ENCODE data around the gene ABCA6.

Gene ABCA6

GRCh38 chr17:69111794-69112193 lies 29.9 kb downstream of the ABCA6 start:
- no peak for DNase-seq (ENCODE audit: low read depth)
- no peak for TF ChIP-seq CTCF (conservative IDR thresholded peaks at IDR 0.05; ENCODE audit: low read depth, low read length)
- no peak overlapping the region for H3K4me3 ChIP-seq (ENCODE audit: low read length)

DNA sequence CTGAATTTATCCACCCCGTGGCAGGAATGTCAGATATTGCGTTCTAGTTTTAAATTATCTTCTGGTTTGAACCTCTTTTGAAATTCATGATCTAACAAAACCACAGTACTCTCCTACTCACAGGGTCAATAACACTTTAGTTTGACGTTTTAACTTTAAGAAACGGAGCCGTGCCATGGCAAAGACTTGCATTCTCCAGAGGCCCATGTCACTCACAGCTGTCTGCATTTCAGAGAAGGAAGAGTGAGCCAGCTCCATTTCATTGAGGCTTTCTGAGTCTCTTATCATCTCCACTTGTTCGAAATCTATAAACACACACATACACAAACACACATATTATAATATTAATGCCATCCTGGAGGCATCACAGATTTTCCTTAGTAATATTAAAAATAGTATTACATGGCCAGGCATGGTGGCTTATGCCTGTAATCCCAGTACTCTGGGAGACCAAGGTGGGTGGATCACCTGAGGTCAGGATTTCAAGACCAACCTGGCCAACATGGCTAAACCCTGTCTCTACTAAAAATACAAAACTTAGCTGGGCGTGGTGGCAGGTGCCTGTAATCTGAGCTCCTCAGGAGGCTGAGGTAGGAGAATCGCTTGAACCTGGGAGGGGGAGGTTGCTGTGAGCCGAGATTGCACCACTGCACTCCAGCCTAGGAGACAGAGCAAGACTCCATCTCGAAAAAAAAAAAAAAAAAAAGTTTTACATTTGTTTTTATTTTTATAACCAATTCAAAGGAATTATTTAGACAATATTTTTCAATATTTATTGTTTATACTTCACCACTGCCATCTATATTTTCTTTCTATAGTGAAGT lies 35.6 kb downstream of the ABCA6 start:
- TF ChIP-seq CTCF (conservative IDR thresholded peaks at IDR 0.05; ENCODE audit: low read depth, low read length): no peak
- no peak for DNase-seq (ENCODE audit: low read depth)
- H3K4me3 ChIP-seq (ENCODE audit: low read length): no peak overlapping the region

GRCh38 chr17:69103557-69104233 lies 38.0 kb downstream of the ABCA6 start:
- no peak for TF ChIP-seq CTCF (conservative IDR thresholded peaks at IDR 0.05; ENCODE audit: low read depth, low read length)
- DNase-seq (ENCODE audit: low read depth): no peak
- H3K4me3 ChIP-seq (ENCODE audit: low read length): no peak overlapping the region

DNA sequence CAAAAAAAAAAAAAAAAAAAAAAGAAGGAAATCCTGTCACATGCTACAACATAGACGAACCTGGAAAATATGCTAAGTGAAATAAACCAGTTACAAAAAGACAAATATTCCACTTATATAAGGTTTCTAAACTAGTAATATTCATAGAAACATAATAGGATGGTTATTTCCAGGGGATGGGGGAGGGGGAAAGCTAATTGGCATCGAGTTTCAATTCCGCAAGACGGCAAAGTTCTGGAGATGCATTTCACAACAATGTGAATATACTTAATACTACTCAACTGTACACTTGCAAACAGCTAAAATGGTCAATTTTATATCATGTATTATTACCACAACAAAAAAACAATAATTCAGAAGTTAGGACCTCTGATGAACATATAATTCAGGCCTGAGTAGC lies 43.1 kb downstream of the ABCA6 start:
- DNase-seq (ENCODE audit: low read depth): no peak
- TF ChIP-seq CTCF (conservative IDR thresholded peaks at IDR 0.05; ENCODE audit: low read depth, low read length): no peak
- no peak overlapping the region for H3K4me3 ChIP-seq (ENCODE audit: low read length)

GRCh38 chr17:69096541-69096940 lies 45.2 kb downstream of the ABCA6 start:
- no peak for TF ChIP-seq CTCF (conservative IDR thresholded peaks at IDR 0.05; ENCODE audit: low read depth, low read length)
- no peak overlapping the region for H3K4me3 ChIP-seq (ENCODE audit: low read length)
- DNase-seq (ENCODE audit: low read depth): no peak

DNA sequence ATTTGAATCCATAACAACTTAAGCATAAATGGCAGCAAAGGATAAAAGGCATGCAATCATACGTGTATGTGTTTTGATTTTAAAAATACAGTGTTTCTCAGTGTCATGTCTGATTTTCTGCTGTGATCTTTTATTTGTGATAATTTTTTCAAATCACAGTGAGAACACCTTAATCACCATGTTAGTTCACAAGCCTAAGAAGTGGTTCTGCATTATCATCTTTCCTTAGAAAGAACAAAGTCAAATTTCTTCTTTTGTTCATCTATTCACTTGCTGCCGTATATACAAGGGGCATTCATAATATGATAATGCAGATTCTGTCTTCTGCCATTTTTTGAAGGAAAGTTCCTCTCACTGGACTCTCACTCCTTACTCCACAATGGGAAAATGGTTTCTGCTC lies 47.7 kb downstream of the ABCA6 start:
- no peak for TF ChIP-seq CTCF (conservative IDR thresholded peaks at IDR 0.05; ENCODE audit: low read depth, low read length)
- no peak overlapping the region for H3K4me3 ChIP-seq (ENCODE audit: low read length)
- no peak for DNase-seq (ENCODE audit: low read depth)

Measured in retinal pigment epithelial cell (primary cell).